A549 (cell line): Measurements from ENCODE around the gene SIK3. TPM values are rescaled to one million over a fixed set of nuclear protein-coding genes. Genes with fewer than 3 reads are reported as not detected.

Experiments used
- ATAC-seq, 2 experiments: fragments of 200-7000 bp in 1 of 2; fragments of >200 bp in 1 of 2; cut with Nextera tagmentation in 1 of 2; cut with Tn5 transposase in 1 of 2; 3 replicates each; pipeline versions ENCODE4 v1.8.0 to v1.9.1; 2018 to 2020; ENCODE audit warnings: mild to moderate bottlenecking in 1 of 2, moderate library complexity in 1 of 2
- CTCF ChIA-PET: fragments of 300-600 bp; sonication (Branson Sonifier 250); formaldehyde crosslinking; extraction: SDS; loops from one replicate; lab custom pipeline; 2021; ENCODE audit warnings: antibody characterized with exemption, inconsistent platforms; lab: Yijun Ruan, JAX
- POLR2A ChIA-PET: fragments of 350-600 bp; formaldehyde crosslinking; extraction: SDS; loops from one replicate; lab custom pipeline; 2021; ENCODE audit warnings: antibody characterized with exemption, inconsistent platforms; lab: Yijun Ruan, JAX
- DNase-seq, 2 experiments: peaks; one replicate each; pipeline versions ENCODE4 v3.0.0 to v3.0.0-alpha.2; 2011 to 2016; ENCODE audit warnings: low read depth in 1 of 2, low spot score in 1 of 2
- FAIRE-seq: peaks from 2 replicates; lab custom pipeline; 2011; peaks lifted over from hg19 to GRCh38; lab: Jason Lieb, UNC
- H3K27ac ChIP-seq, 2 experiments: fragments of >200 bp; sonication (Bioruptor Twin); formaldehyde crosslinking; 3 replicates each; pipeline ENCODE4 v1.5.1; 2016 to 2017
- H3K4me1 ChIP-seq: fragments of >200 bp; sonication (Bioruptor Twin); formaldehyde crosslinking; 3 replicates; pipeline ENCODE4 v1.6.1; 2016
- H3K4me2 ChIP-seq: fragments of >200 bp; sonication (Bioruptor Twin); formaldehyde crosslinking; 3 replicates; pipeline ENCODE4 v1.6.1; 2016
- H3K4me3 ChIP-seq: fragments of >200 bp; sonication (Bioruptor Twin); formaldehyde crosslinking; 3 replicates; pipeline ENCODE4 v1.5.1; 2016
- H3K9me3 ChIP-seq: fragments of >200 bp; sonication (Bioruptor Twin); formaldehyde crosslinking; 3 replicates; pipeline ENCODE4 v1.6.1; 2016
- BHLHE40 ChIP-seq: IDR thresholded peaks from 2 replicates; pipeline ENCODE4 v1.6.1; 2012; ENCODE audit warnings: low read depth, low read length, inconsistent platforms
- CBX8 ChIP-seq: fragments of 200-600 bp; sonication (generic); IDR thresholded peaks from 2 replicates; pipeline ENCODE4 v1.6.1; 2016
- CEBPB ChIP-seq, 2 experiments: fragments of >200 bp in 1 of 2; sonication (Bioruptor Twin) in 1 of 2; formaldehyde crosslinking in 1 of 2; IDR thresholded peaks; 2 replicates each; pipeline ENCODE4 v1.6.1; 2012 to 2016
- CHD2 ChIP-seq: fragments of 150-350 bp; IDR thresholded peaks from 2 replicates; pipeline ENCODE4 v1.6.1; 2014; ENCODE audit warnings: low read length; ENCODE audit not compliant: partially characterized antibody
- ESRRA ChIP-seq: fragments of 150-350 bp; IDR thresholded peaks from 2 replicates; pipeline ENCODE4 v1.6.1; 2014; ENCODE audit warnings: mild to moderate bottlenecking, low read length, borderline replicate concordance
- FOXS1 ChIP-seq: fragments of 250-450 bp; sonication (Bioruptor Pico); IDR thresholded peaks from 2 replicates; pipeline ENCODE4 v1.5.0; 2020; ENCODE audit warnings: mild to moderate bottlenecking, moderate library complexity
- GATA3 ChIP-seq: IDR thresholded peaks from 2 replicates; pipeline ENCODE4 v1.6.1; 2012; ENCODE audit warnings: borderline replicate concordance
- HEYL ChIP-seq: fragments of 250-450 bp; sonication (Bioruptor Pico); IDR thresholded peaks from 2 replicates; pipeline ENCODE4 v1.8.0; 2021; ENCODE audit warnings: mild to moderate bottlenecking, moderate library complexity
- HOXB13 ChIP-seq: fragments of 250-450 bp; sonication (Bioruptor Pico); IDR thresholded peaks from 2 replicates; pipeline ENCODE4 v1.5.0; 2020; ENCODE audit warnings: low read depth, mild to moderate bottlenecking, moderate library complexity
- HOXB5 ChIP-seq: fragments of 250-450 bp; sonication (Bioruptor Pico); IDR thresholded peaks from 2 replicates; pipeline ENCODE4 v1.5.0; 2020; ENCODE audit warnings: mild to moderate bottlenecking, moderate library complexity
- JUN ChIP-seq, 2 experiments: fragments of >200 bp; sonication (Bioruptor Twin); formaldehyde crosslinking; IDR thresholded peaks; 2 replicates in 1 of 2; 3 replicates in 1 of 2; pipeline ENCODE4 v1.6.1; 2016 to 2017
- MAZ ChIP-seq: fragments of 150-350 bp; IDR thresholded peaks from 2 replicates; pipeline ENCODE4 v1.6.1; 2014; ENCODE audit warnings: antibody characterized with exemption, low read depth, low read length, borderline replicate concordance
- NR3C1 ChIP-seq: fragments of >200 bp; sonication (Bioruptor Twin); formaldehyde crosslinking; IDR thresholded peaks from 3 replicates; pipeline ENCODE4 v1.6.1; 2017
- POLR2A ChIP-seq: IDR thresholded peaks from 2 replicates; pipeline ENCODE4 v1.6.1; 2012; ENCODE audit warnings: mild to moderate bottlenecking, low read length
- RARB ChIP-seq: fragments of 250-450 bp; sonication (Bioruptor Pico); IDR thresholded peaks from 2 replicates; pipeline ENCODE4 v1.8.0; 2021; ENCODE audit warnings: mild to moderate bottlenecking, moderate library complexity
- RFX5 ChIP-seq: fragments of 450-650 bp; IDR thresholded peaks from 2 replicates; pipeline ENCODE4 v1.7.1; 2014; ENCODE audit warnings: antibody characterized with exemption, mild to moderate bottlenecking, moderate library complexity
- TFCP2L1 ChIP-seq: fragments of 250-450 bp; sonication (Bioruptor Pico); IDR thresholded peaks from 2 replicates; pipeline ENCODE4 v1.5.0; 2021; ENCODE audit warnings: mild to moderate bottlenecking
- ZFP36 ChIP-seq: fragments of 450-650 bp; IDR thresholded peaks from 2 replicates; pipeline ENCODE4 v1.6.1; 2014; ENCODE audit warnings: borderline replicate concordance; ENCODE audit not compliant: partially characterized antibody
- ZNF302 ChIP-seq: fragments of 250-450 bp; sonication (Bioruptor Pico); IDR thresholded peaks from 2 replicates; pipeline ENCODE4 v1.9.0; 2021; ENCODE audit warnings: inconsistent platforms, mild to moderate bottlenecking, moderate library complexity
- ZSCAN20 ChIP-seq: fragments of 250-450 bp; sonication (Bioruptor Pico); IDR thresholded peaks from 2 replicates; pipeline ENCODE4 v1.8.0; 2022; ENCODE audit warnings: mild to moderate bottlenecking, moderate library complexity
- WGBS: methylation state at CpG from one replicate; pipeline ENCODE4 v1.1.6; 2017; ENCODE audit errors: missing lambda C conversion rate; 5-methylcytosine and 5-hydroxymethylcytosine counted together
- polyA plus RNA-seq, 4 experiments: library from polyadenylated mRNA; depleted of rRNA in 3 of 4; stranded (reverse); fragments of >200 nt; fragmentation: RNase III in 1 of 4; extraction: RNeasy Plus Mini Kit Qiagen cat#74134 plus additional on column Dnase treatment in 1 of 4; gene quantifications; 2 replicates in 3 of 4; 3 replicates in 1 of 4; pipeline ENCODE4 v1.2.3, GENCODE V29; 2011 to 2017
- TF ChIP-seq, protein P1 (sequence below): fragments of >200 bp; sonication (Bioruptor Twin); formaldehyde crosslinking; IDR thresholded peaks from 3 replicates; pipeline ENCODE4 v1.5.1; 2016
- TF ChIP-seq, protein P2 (sequence below): fragments of 200-600 bp; sonication (generic); IDR thresholded peaks from 2 replicates; pipeline ENCODE4 v1.6.1; 2016; ENCODE audit warnings: antibody characterized with exemption, mild to moderate bottlenecking, moderate library complexity
- TF ChIP-seq, protein P3 (sequence below): fragments of >200 bp; sonication (Bioruptor Twin); formaldehyde crosslinking; IDR thresholded peaks from 2 replicates; pipeline ENCODE4 v1.6.1; 2016
- TF ChIP-seq, protein P4 (sequence below): IDR thresholded peaks from 2 replicates; pipeline ENCODE4 v1.6.1; 2012; ENCODE audit warnings: low read depth, borderline replicate concordance
- TF ChIP-seq, protein P5 (sequence below): fragments of 450-650 bp; IDR thresholded peaks from 2 replicates; pipeline ENCODE4 v1.6.1; 2014; ENCODE audit warnings: antibody characterized with exemption
- TF ChIP-seq, protein P6 (sequence below): IDR thresholded peaks from 2 replicates; pipeline ENCODE4 v1.6.1; 2012

SIK3 gene
- polyA plus RNA-seq, 2 of the 4 experiments (the other 2 are of a cell fraction), result 8.2 to 9.0 TPM

DNA sequence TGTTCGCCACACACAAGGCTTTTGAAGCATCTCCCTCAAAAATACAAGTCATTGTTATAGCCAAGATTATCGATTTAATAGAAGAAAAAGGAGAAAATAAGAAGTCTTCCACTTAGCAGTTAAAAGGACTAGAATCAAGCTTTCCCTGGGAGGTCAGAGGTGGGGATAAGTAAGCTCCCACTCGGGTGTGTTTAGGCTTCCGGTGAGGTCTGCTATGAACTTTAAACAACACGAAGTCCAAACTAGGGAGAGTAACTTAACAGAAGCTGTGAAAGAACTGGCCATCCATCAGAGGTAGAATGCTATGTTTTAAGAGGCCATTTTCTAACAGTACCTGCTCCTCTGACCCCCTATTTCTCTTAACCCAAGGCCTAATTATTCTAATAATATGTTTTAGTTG lies 169.4 kb downstream of the SIK3 start:
- POLR2A ChIA-PET, result no interaction called here

DNA sequence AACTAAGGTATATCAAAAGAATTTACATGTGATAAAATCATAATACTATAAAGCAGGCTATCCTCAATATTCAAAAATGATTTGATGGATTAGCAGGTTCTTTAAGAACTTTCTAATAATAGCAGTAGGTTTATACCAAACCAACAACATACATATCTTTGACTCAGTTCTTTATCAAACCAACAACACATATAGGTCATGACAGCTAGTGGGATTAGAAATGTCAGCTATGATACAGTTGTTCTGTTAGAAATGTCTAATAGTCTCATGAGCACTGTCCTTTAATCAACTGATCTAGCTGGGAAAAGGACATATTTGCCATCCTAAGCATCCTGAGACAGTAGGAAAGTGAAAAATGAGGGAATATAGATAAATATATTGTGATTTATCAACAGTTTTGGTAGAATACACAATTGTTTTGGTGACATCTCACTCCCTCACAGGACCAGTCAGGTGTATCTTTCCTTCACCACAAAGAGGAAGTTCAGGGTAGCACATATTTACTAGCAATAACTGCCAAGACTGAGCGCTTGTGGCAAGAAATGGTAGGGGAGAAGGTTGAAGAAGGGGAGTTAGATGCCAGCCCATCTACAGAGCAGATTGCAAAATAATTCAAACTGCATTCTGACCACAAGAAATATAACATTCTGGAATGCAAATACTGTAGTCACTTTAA lies 170.0 kb downstream of the SIK3 start:
- FAIRE-seq, result no peak
- WGBS, result 95% methylated on average over 1 of the region's 1 CpG
- CTCF ChIA-PET, result no interaction called here
- no peak overlapping the region for H3K4me2 ChIP-seq
- H3K27ac ChIP-seq, result no peak overlapping the region
- no peak for DNase-seq
- H3K9me3 ChIP-seq, result no peaks in the 10 kb centered on the region
- POLR2A ChIA-PET, result no interaction called here
- ATAC-seq, result no peak
- peaks cover 15% of the 10 kb centered on the region; the same call in 2 of the 3 replicates for H3K4me1 ChIP-seq
- TF ChIP-seq NR3C1 (no peak), CBX8 (no peak), RFX5 (no peak), FOXS1 (no peak), CHD2 (no peak), POLR2A (no peak), HOXB13 (CRISPR knock-in tag) (no peak), ZNF302 (CRISPR knock-in tag) (no peak), HEYL (no peak), JUN (IDR thresholded peaks at IDR 0.05) (no peak), CEBPB (IDR thresholded peaks at IDR 0.05) (no peak), BHLHE40 (no peak), GATA3 (no peak)
- TF ChIP-seq, protein P1, sequence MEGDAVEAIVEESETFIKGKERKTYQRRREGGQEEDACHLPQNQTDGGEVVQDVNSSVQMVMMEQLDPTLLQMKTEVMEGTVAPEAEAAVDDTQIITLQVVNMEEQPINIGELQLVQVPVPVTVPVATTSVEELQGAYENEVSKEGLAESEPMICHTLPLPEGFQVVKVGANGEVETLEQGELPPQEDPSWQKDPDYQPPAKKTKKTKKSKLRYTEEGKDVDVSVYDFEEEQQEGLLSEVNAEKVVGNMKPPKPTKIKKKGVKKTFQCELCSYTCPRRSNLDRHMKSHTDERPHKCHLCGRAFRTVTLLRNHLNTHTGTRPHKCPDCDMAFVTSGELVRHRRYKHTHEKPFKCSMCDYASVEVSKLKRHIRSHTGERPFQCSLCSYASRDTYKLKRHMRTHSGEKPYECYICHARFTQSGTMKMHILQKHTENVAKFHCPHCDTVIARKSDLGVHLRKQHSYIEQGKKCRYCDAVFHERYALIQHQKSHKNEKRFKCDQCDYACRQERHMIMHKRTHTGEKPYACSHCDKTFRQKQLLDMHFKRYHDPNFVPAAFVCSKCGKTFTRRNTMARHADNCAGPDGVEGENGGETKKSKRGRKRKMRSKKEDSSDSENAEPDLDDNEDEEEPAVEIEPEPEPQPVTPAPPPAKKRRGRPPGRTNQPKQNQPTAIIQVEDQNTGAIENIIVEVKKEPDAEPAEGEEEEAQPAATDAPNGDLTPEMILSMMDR, result no peak
- TF ChIP-seq, protein P2, sequence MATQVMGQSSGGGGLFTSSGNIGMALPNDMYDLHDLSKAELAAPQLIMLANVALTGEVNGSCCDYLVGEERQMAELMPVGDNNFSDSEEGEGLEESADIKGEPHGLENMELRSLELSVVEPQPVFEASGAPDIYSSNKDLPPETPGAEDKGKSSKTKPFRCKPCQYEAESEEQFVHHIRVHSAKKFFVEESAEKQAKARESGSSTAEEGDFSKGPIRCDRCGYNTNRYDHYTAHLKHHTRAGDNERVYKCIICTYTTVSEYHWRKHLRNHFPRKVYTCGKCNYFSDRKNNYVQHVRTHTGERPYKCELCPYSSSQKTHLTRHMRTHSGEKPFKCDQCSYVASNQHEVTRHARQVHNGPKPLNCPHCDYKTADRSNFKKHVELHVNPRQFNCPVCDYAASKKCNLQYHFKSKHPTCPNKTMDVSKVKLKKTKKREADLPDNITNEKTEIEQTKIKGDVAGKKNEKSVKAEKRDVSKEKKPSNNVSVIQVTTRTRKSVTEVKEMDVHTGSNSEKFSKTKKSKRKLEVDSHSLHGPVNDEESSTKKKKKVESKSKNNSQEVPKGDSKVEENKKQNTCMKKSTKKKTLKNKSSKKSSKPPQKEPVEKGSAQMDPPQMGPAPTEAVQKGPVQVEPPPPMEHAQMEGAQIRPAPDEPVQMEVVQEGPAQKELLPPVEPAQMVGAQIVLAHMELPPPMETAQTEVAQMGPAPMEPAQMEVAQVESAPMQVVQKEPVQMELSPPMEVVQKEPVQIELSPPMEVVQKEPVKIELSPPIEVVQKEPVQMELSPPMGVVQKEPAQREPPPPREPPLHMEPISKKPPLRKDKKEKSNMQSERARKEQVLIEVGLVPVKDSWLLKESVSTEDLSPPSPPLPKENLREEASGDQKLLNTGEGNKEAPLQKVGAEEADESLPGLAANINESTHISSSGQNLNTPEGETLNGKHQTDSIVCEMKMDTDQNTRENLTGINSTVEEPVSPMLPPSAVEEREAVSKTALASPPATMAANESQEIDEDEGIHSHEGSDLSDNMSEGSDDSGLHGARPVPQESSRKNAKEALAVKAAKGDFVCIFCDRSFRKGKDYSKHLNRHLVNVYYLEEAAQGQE, result no peak
- TF ChIP-seq, protein P3, sequence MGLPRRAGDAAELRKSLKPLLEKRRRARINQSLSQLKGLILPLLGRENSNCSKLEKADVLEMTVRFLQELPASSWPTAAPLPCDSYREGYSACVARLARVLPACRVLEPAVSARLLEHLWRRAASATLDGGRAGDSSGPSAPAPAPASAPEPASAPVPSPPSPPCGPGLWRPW, result no peak
- no peak overlapping the region for H3K4me3 ChIP-seq

More for the DNA sequence above, 169.4 kb downstream of the SIK3 start:
- WGBS, result 71% methylated on average over 5 of the region's 5 CpGs
- DNase-seq (no peak), ATAC-seq (no peak), FAIRE-seq (no peak)
- CTCF ChIA-PET, result interaction anchor here (0.8 to 1.6 kb wide), 4 partner anchors 11 to 177 kb away, joined by 3 to 4 read pairs (median 4); partner anchors contain the start of gene APOA5
- no peak overlapping the region for H3K27ac ChIP-seq
- H3K4me3 ChIP-seq, result no peak overlapping the region
- peaks cover 15% of the 10 kb centered on the region; the same call in 2 of the 3 replicates for H3K4me1 ChIP-seq
- no peaks in the 10 kb centered on the region for H3K9me3 ChIP-seq
- TF ChIP-seq ESRRA, result no peak
- no peak for TF ChIP-seq TFCP2L1 (CRISPR knock-in tag)
- TF ChIP-seq BHLHE40, result no peak
- no peak for TF ChIP-seq ZFP36
- TF ChIP-seq, protein P4, sequence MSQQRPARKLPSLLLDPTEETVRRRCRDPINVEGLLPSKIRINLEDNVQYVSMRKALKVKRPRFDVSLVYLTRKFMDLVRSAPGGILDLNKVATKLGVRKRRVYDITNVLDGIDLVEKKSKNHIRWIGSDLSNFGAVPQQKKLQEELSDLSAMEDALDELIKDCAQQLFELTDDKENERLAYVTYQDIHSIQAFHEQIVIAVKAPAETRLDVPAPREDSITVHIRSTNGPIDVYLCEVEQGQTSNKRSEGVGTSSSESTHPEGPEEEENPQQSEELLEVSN, result no peak
- no peak for TF ChIP-seq MAZ
- no peak for TF ChIP-seq HOXB5
- no peak for TF ChIP-seq ZSCAN20
- no peak for TF ChIP-seq RARB
- TF ChIP-seq, protein P5, sequence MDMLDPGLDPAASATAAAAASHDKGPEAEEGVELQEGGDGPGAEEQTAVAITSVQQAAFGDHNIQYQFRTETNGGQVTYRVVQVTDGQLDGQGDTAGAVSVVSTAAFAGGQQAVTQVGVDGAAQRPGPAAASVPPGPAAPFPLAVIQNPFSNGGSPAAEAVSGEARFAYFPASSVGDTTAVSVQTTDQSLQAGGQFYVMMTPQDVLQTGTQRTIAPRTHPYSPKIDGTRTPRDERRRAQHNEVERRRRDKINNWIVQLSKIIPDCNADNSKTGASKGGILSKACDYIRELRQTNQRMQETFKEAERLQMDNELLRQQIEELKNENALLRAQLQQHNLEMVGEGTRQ, result no peak
- TF ChIP-seq, protein P6, sequence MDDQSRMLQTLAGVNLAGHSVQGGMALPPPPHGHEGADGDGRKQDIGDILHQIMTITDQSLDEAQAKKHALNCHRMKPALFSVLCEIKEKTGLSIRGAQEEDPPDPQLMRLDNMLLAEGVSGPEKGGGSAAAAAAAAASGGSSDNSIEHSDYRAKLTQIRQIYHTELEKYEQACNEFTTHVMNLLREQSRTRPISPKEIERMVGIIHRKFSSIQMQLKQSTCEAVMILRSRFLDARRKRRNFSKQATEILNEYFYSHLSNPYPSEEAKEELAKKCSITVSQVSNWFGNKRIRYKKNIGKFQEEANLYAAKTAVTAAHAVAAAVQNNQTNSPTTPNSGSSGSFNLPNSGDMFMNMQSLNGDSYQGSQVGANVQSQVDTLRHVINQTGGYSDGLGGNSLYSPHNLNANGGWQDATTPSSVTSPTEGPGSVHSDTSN, result no peak
- TF ChIP-seq, protein P1, result no peak
- no peak overlapping the region for H3K4me2 ChIP-seq
